H1 (cell line): ENCODE data around the gene RFX5. TPM values are rescaled to one million over a fixed set of nuclear protein-coding genes. Genes with fewer than 3 reads are reported as not detected.

ENCODE experiments used
- CTCF ChIA-PET: fragments of 300-600 bp; sonication (Branson Sonifier 250); formaldehyde crosslinking; loops from one replicate; lab custom pipeline; 2021; ENCODE audit not compliant: partially characterized antibody; lab: Charles Lee
- POLR2A ChIA-PET: fragments of 300-600 bp; sonication (Branson Sonifier 250); formaldehyde crosslinking; loops from one replicate; lab custom pipeline; 2021; ENCODE audit warnings: inconsistent platforms; ENCODE audit not compliant: partially characterized antibody; lab: Charles Lee
- DNase-seq, 2 experiments: peaks; one replicate each; pipeline versions ENCODE4 v3.0.0 to v3.0.0-alpha.2; 2010 to 2022; ENCODE audit warnings: low spot score in 2 of 2, low read depth in 1 of 2, mixed read lengths in 1 of 2
- FAIRE-seq: peaks from 2 replicates; lab custom pipeline; 2011; peaks lifted over from hg19 to GRCh38; lab: Jason Lieb, UNC
- H2AFZ ChIP-seq: 2 replicates; pipeline ENCODE4 v1.8.1; 2012; ENCODE audit warnings: low read length, inconsistent platforms
- H2AK5ac ChIP-seq: 2 replicates; pipeline ENCODE4 v1.6.1; 2013; ENCODE audit warnings: low read depth, low read length
- H2BK120ac ChIP-seq: replicated peaks from 2 replicates; pipeline ENCODE3; 2013; ENCODE audit warnings: low read depth, low read length, inconsistent platforms
- H2BK12ac ChIP-seq: 2 replicates; pipeline ENCODE4 v1.6.1; 2013; ENCODE audit warnings: low read depth, low read length
- H2BK15ac ChIP-seq: 2 replicates; pipeline ENCODE4 v1.6.1; 2013; ENCODE audit warnings: low read length
- H2BK20ac ChIP-seq: 2 replicates; pipeline ENCODE4 v1.6.1; 2013; ENCODE audit warnings: low read length
- H2BK5ac ChIP-seq: 2 replicates; pipeline ENCODE4 v1.6.1; 2013; ENCODE audit warnings: low read depth, low read length
- H3K14ac ChIP-seq: 2 replicates; pipeline ENCODE4 v1.6.1; 2013; ENCODE audit warnings: inconsistent platforms; ENCODE audit not compliant: insufficient read length
- H3K18ac ChIP-seq: 2 replicates; pipeline ENCODE4 v1.6.1; 2013; ENCODE audit warnings: low read length; ENCODE audit errors: extremely low read depth
- H3K23ac ChIP-seq: 2 replicates; pipeline ENCODE4 v1.6.1; 2013; ENCODE audit warnings: inconsistent platforms; ENCODE audit not compliant: insufficient read length
- H3K23me2 ChIP-seq: 2 replicates; pipeline ENCODE4 v1.6.1; 2013; ENCODE audit warnings: low read depth, low read length
- H3K27ac ChIP-seq: 2 replicates; pipeline ENCODE4 v1.6.1; 2011; ENCODE audit warnings: low read depth, low read length, inconsistent platforms
- H3K27me3 ChIP-seq, 4 experiments: replicated peaks in 1 of 4; 1 replicate in 1 of 4; 2 replicates in 3 of 4; pipeline versions ENCODE4 v1.6.1 to v1.8.1; 2011 to 2013; ENCODE audit warnings: low read length in 3 of 4, mild to moderate bottlenecking in 3 of 4, inconsistent platforms in 2 of 4, mixed read lengths in 2 of 4, moderate library complexity in 1 of 4; ENCODE audit not compliant: control insufficient read depth in 3 of 4, insufficient read depth in 3 of 4; ENCODE audit errors: extremely low read depth in 1 of 4
- H3K36me3 ChIP-seq, 4 experiments: 2 replicates each; pipeline versions ENCODE4 v1.6.1 to v1.8.1; 2011 to 2013; ENCODE audit warnings: mild to moderate bottlenecking in 4 of 4, low read length in 3 of 4, moderate library complexity in 2 of 4, control low read depth in 1 of 4, inconsistent platforms in 1 of 4; ENCODE audit not compliant: insufficient read depth in 4 of 4, control insufficient read depth in 2 of 4
- H3K4ac ChIP-seq: replicated peaks from 2 replicates; pipeline ENCODE3; 2013; ENCODE audit warnings: low read length, low read depth, mixed read lengths, inconsistent platforms; ENCODE audit not compliant: insufficient read length
- H3K4me1 ChIP-seq, 4 experiments: replicated peaks in 1 of 4; 1 replicate in 1 of 4; 2 replicates in 3 of 4; pipeline versions ENCODE4 v1.6.1 to v1.8.1; 2011 to 2013; ENCODE audit warnings: low read length in 3 of 4, inconsistent platforms in 2 of 4, mixed read lengths in 1 of 4; ENCODE audit not compliant: insufficient read depth in 4 of 4, control insufficient read depth in 3 of 4
- H3K4me2 ChIP-seq, 2 experiments: 2 replicates each; pipeline versions ENCODE4 v1.6.1 to v1.8.1; 2011 to 2013; ENCODE audit warnings: low read depth in 2 of 2, low read length in 2 of 2, control low read depth in 1 of 2, inconsistent platforms in 1 of 2, mild to moderate bottlenecking in 1 of 2; ENCODE audit not compliant: insufficient read depth in 1 of 2
- H3K4me3 ChIP-seq, 4 experiments: fragments of 200-600, 300-600 bp in 1 of 4; sonication (generic), shearing (Covaris generic), sonication (Bioruptor Twin) in 1 of 4; 2 replicates each; pipeline versions ENCODE4 v1.5.1 to v1.8.1; 2011 to 2016; ENCODE audit warnings: low read length in 4 of 4, low read depth in 3 of 4, control low read depth in 2 of 4, inconsistent platforms in 2 of 4, mild to moderate bottlenecking in 2 of 4, mixed read lengths in 1 of 4, moderate library complexity in 1 of 4; ENCODE audit not compliant: insufficient read depth in 2 of 4; ENCODE audit errors: extremely low read depth in 1 of 4
- H3K56ac ChIP-seq: replicated peaks from 2 replicates; pipeline ENCODE3; 2013; ENCODE audit warnings: low read depth, mild to moderate bottlenecking, mixed read lengths, low read length, inconsistent platforms; ENCODE audit not compliant: insufficient read length
- H3K79me1 ChIP-seq: 2 replicates; pipeline ENCODE4 v1.6.1; 2013; ENCODE audit warnings: low read depth, low read length, control low read depth
- H3K79me2 ChIP-seq, 2 experiments: 2 replicates each; pipeline versions ENCODE4 v1.6.1 to v1.8.1; 2012 to 2013; ENCODE audit warnings: low read length in 2 of 2, mild to moderate bottlenecking in 2 of 2, inconsistent platforms in 1 of 2; ENCODE audit not compliant: insufficient read depth in 2 of 2, control insufficient read depth in 1 of 2
- H3K9ac ChIP-seq, 4 experiments: replicated peaks in 1 of 4; 1 replicate in 1 of 4; 2 replicates in 3 of 4; pipeline versions ENCODE4 v1.6.1 to v1.8.1; 2011 to 2013; ENCODE audit warnings: low read depth in 3 of 4, low read length in 3 of 4, control low read depth in 2 of 4, mild to moderate bottlenecking in 2 of 4, moderate library complexity in 2 of 4, inconsistent platforms in 1 of 4; ENCODE audit errors: extremely low read depth in 1 of 4
- H3K9me3 ChIP-seq, 2 experiments: 2 replicates each; pipeline versions ENCODE4 v1.6.1 to v1.8.1; 2012 to 2013; ENCODE audit warnings: mild to moderate bottlenecking in 2 of 2, moderate library complexity in 2 of 2, control low read depth in 1 of 2, inconsistent platforms in 1 of 2, low read depth in 1 of 2, low read length in 1 of 2, mixed read lengths in 1 of 2; ENCODE audit not compliant: insufficient read depth in 2 of 2
- H4K20me1 ChIP-seq, 2 experiments: replicated peaks in 1 of 2; 2 replicates each; pipeline versions ENCODE3 to v1.8.1; 2011 to 2013; ENCODE audit warnings: inconsistent platforms in 2 of 2, low read length in 2 of 2, mild to moderate bottlenecking in 1 of 2; ENCODE audit not compliant: insufficient read depth in 2 of 2, control insufficient read depth in 1 of 2
- H4K5ac ChIP-seq: 2 replicates; pipeline ENCODE4 v1.6.1; 2013; ENCODE audit warnings: low read length, low read depth, mixed read lengths, inconsistent platforms; ENCODE audit not compliant: insufficient read length
- H4K8ac ChIP-seq: 2 replicates; pipeline ENCODE4 v1.8.0; 2013; ENCODE audit warnings: mild to moderate bottlenecking, moderate library complexity, low read length, inconsistent platforms; ENCODE audit not compliant: insufficient read depth; ENCODE audit errors: extremely low read depth
- H4K91ac ChIP-seq: replicated peaks from 2 replicates; pipeline ENCODE3; 2013; ENCODE audit warnings: low read length, mixed read lengths, inconsistent platforms; ENCODE audit not compliant: insufficient read length
- ASH2L ChIP-seq: fragments of 200-600, 300-600 bp; sonication (generic); IDR thresholded peaks from one replicate; pipeline ENCODE4 v1.7.1; 2017; ENCODE audit warnings: low read length
- CEBPB ChIP-seq: IDR thresholded peaks from 2 replicates; pipeline ENCODE4 v1.6.1; 2012; ENCODE audit warnings: low read depth, low read length
- CREB1 ChIP-seq: IDR thresholded peaks from 2 replicates; pipeline ENCODE4 v1.6.1; 2012; ENCODE audit warnings: inconsistent platforms
- CTCF ChIP-seq, 3 experiments: IDR thresholded peaks; 1 replicate in 2 of 3; 2 replicates in 1 of 3; pipeline versions ENCODE4 v1.5.1 to v1.6.1; 2011; ENCODE audit warnings: low read length in 3 of 3, mild to moderate bottlenecking in 3 of 3, inconsistent platforms in 2 of 3, low read depth in 1 of 3, moderate library complexity in 1 of 3; ENCODE audit not compliant: insufficient read depth in 1 of 3; ENCODE audit errors: control extremely low read depth in 1 of 3
- EP300 ChIP-seq, 2 experiments: IDR thresholded peaks; 1 replicate in 1 of 2; 2 replicates in 1 of 2; pipeline ENCODE4 v1.6.1; 2011 to 2012; ENCODE audit warnings: low read depth in 2 of 2, low read length in 2 of 2, mild to moderate bottlenecking in 2 of 2, borderline replicate concordance in 1 of 2, inconsistent platforms in 1 of 2, moderate library complexity in 1 of 2
- FOSL1 ChIP-seq: IDR thresholded peaks from 2 replicates; pipeline ENCODE4 v1.6.1; 2011; ENCODE audit warnings: mild to moderate bottlenecking, low read depth, low read length, moderate library complexity; ENCODE audit not compliant: insufficient read depth
- POLR2A ChIP-seq, 2 experiments: IDR thresholded peaks; 1 replicate in 1 of 2; 2 replicates in 1 of 2; pipeline ENCODE4 v1.6.1; 2011; ENCODE audit warnings: low read depth in 2 of 2, low read length in 2 of 2, mild to moderate bottlenecking in 2 of 2; ENCODE audit errors: control extremely low read depth in 1 of 2
- RFX5 ChIP-seq: IDR thresholded peaks from 2 replicates; pipeline ENCODE4 v1.6.1; 2011; ENCODE audit warnings: low read depth, low read length, improper control_type of control experiment, borderline replicate concordance
- SIX5 ChIP-seq: IDR thresholded peaks from 2 replicates; pipeline ENCODE4 v1.6.1; 2011; ENCODE audit warnings: mild to moderate bottlenecking, low read depth, low read length
- SRF ChIP-seq: IDR thresholded peaks from 2 replicates; pipeline ENCODE4 v1.6.1; 2011; ENCODE audit warnings: mild to moderate bottlenecking, low read depth, low read length, moderate library complexity
- TAF7 ChIP-seq: optimal IDR thresholded peaks from 2 replicates; pipeline ENCODE3; 2011; ENCODE audit warnings: low read depth, mild to moderate bottlenecking, inconsistent platforms, low read length, moderate library complexity, borderline replicate concordance
- TCF12 ChIP-seq: IDR thresholded peaks from 2 replicates; pipeline ENCODE4 v1.6.1; 2011; ENCODE audit warnings: low read depth, mild to moderate bottlenecking, low read length
- YY1 ChIP-seq: IDR thresholded peaks from 2 replicates; pipeline ENCODE4 v1.6.1; 2011; ENCODE audit warnings: low read depth, mild to moderate bottlenecking, low read length
- WGBS, 2 experiments: shearing (Covaris generic) in 1 of 2; methylation state at CpG; one replicate each; pipeline versions ENCODE4 v1.1.6 to v1.1.7; 2013 to 2015; ENCODE audit warnings: low lambda C conversion rate in 2 of 2, mixed read lengths in 2 of 2, inconsistent platforms in 1 of 2, low coverage in 1 of 2, missing lambda C conversion rate in 1 of 2; ENCODE audit not compliant: insufficient replicate concordance in 2 of 2, insufficient coverage in 1 of 2, insufficient read length in 1 of 2; ENCODE audit errors: extremely low coverage in 1 of 2, missing lambda C conversion rate in 1 of 2; 5-methylcytosine and 5-hydroxymethylcytosine counted together
- polyA plus RNA-seq, 7 experiments: library from polyadenylated mRNA; depleted of rRNA in 3 of 7; stranded (reverse) in 5 of 7; unstranded in 2 of 7; fragments of >200 nt in 5 of 7; fragments of 200-250 nt in 2 of 7; gene quantifications; 1 replicate in 5 of 7; 2 replicates in 1 of 7; 4 replicates in 1 of 7; pipeline versions ENCODE4 v1.2.1 to v1.2.3, GENCODE V29; 2011 to 2013; ENCODE audit warnings: missing spikeins in 2 of 7, mixed read lengths in 2 of 7
- total RNA-seq: library from RNA; stranded (reverse); fragmentation: NEBNext Ultra II Directional; extraction: Animal tissue kit (Norgen Biotek cat#: 25700); gene quantifications from 2 replicates; pipeline ENCODE4 v1.2.1, GENCODE V29; 2021

The RFX5 gene
- total and polyA plus RNA-seq, 2 of the 8 experiments (the other 6 are each of a cell fraction or from before 2014, with no cell fraction given), result 27.8 to 59.7 TPM

- no peak overlapping the region for H3K4ac ChIP-seq
- no peaks in the 10 kb centered on the region for H3K36me3 ChIP-seq
- H3K27me3 ChIP-seq, result no peaks in the 10 kb centered on the region
- no peak overlapping the region for H2BK15ac ChIP-seq
- H4K8ac ChIP-seq, result no peak overlapping the region; the same call in 1 of the 2 replicates
- no peak for DNase-seq
- FAIRE-seq, result no peak
- H3K27ac ChIP-seq, result no peak overlapping the region
- no peak overlapping the region for H3K4me3 ChIP-seq
- H4K5ac ChIP-seq, result no peak overlapping the region
- H3K18ac ChIP-seq, result no peak overlapping the region
- no peaks in the 10 kb centered on the region for H3K79me2 ChIP-seq
- H3K79me1 ChIP-seq, result no peaks in the 10 kb centered on the region
- H3K56ac ChIP-seq, result no peak overlapping the region
- H4K20me1 ChIP-seq, result no peaks in the 10 kb centered on the region
- POLR2A ChIA-PET, result interaction anchor here (1.2 to 2.0 kb wide), 5 partner anchors 8 to 42 kb away, joined by 4 to 10 read pairs (median 5); partner anchors contain the start of genes PSMB4 and RFX5
- no peak overlapping the region for H3K9ac ChIP-seq
- no peak overlapping the region for H2AK5ac ChIP-seq
- no peak overlapping the region for H2BK20ac ChIP-seq
- no peaks in the 10 kb centered on the region for H3K4me1 ChIP-seq
- CTCF ChIA-PET, result interaction anchor here (1.0 to 1.6 kb wide), 3 partner anchors 8 to 16 kb away, joined by 5 read pairs; no protein-coding TSS in a partner anchor
- 0 out of 4 replicates have a peak, but pooled peaks cover 0 to 5% of the 10 kb centered on the region in 2 experiments for H3K9me3 ChIP-seq
- 80% methylated on average over 2 of the region's 2 CpGs; no CpG with 5 or more reads in 1 of the 2 experiments for WGBS, 2 experiments
- H3K4me2 ChIP-seq, result no peak overlapping the region
- H3K23ac ChIP-seq, result no peak overlapping the region
- H2BK120ac ChIP-seq, result no peak overlapping the region
- no peak overlapping the region for H4K91ac ChIP-seq
- no peaks in the 10 kb centered on the region for H3K23me2 ChIP-seq
- no peak overlapping the region for H3K14ac ChIP-seq
- no peak overlapping the region for H2BK12ac ChIP-seq
- H2AFZ ChIP-seq, result no peak overlapping the region
- no peak overlapping the region for H2BK5ac ChIP-seq
- TF ChIP-seq RFX5 (no peak), ASH2L (no peak), SRF (no peak), CEBPB (no peak), TCF12 (no peak), YY1 (no peak), TAF7 (no peak), EP300 (IDR thresholded peaks at IDR 0.05; ENCODE audit: borderline replicate concordance in 1 of 2, low read depth in 2 of 2, low read length in 2 of 2) (no peak), CTCF (IDR thresholded peaks at IDR 0.05; ENCODE audit: control extremely low read depth in 1 of 3, insufficient read depth in 1 of 3, low read depth in 1 of 3, low read length in 3 of 3) (no peak), POLR2A (IDR thresholded peaks at IDR 0.05; ENCODE audit: control extremely low read depth in 1 of 2, low read depth in 2 of 2, low read length in 2 of 2) (no peak), SIX5 (no peak), FOSL1 (no peak), CREB1 (no peak)
Measured at GRCh38 chr1:151356696-151357095, 9.6 kb upstream of the RFX5 start.
